ENCODE measurements around the gene APBA2. TPM values are rescaled to one million over a fixed set of nuclear protein-coding genes. Genes with fewer than 3 reads are reported as not detected.

APBA2 gene
- total RNA-seq, 1 experiment from 2014 or later = not detected

- DNase-seq = no peak
- H3K27me3 Mint-ChIP-seq (ENCODE audit: insufficient read depth, unreplicated experiment) = peaks cover 26% of the 10 kb centered on the region
- ChIA-PET POLR2A (no interaction called here), CTCF (no interaction called here)
- H3K4me1 Mint-ChIP-seq (ENCODE audit: low read depth, unreplicated experiment) = no peaks in the 10 kb centered on the region
- no peaks in the 10 kb centered on the region for H3K9me3 ChIP-seq
- H3K27ac Mint-ChIP-seq (ENCODE audit: unreplicated experiment) = no peak overlapping the region
- intact Hi-C loops (cut with micrococcal nuclease; ENCODE audit: unreplicated experiment) = no loop called here
- H3K4me3 Mint-ChIP-seq (ENCODE audit: unreplicated experiment) = no peak overlapping the region
- no peaks in the 10 kb centered on the region for H3K36me3 ChIP-seq (ENCODE audit: control insufficient read depth, insufficient read depth, low read length)
- BruUV-seq (replicated peaks) = no TSS peak
- no peaks in the 10 kb centered on the region for H3K27me3 ChIP-seq (replicated peaks; ENCODE audit: control insufficient read depth, insufficient read depth, low read length)
- H3K9me3 Mint-ChIP-seq (ENCODE audit: unreplicated experiment) = no peaks in the 10 kb centered on the region
- no peak overlapping the region for H3K4me3 ChIP-seq (ENCODE audit: low read depth, low read length)
- no peak for TF ChIP-seq CTCF (IDR thresholded peaks at IDR 0.05; ENCODE audit: insufficient read depth in 1 of 2, low read depth in 1 of 2, low read length in 1 of 2, severe bottlenecking in 1 of 2, unreplicated experiment in 1 of 2)
- H3K4me1 ChIP-seq = no peaks in the 10 kb centered on the region
- no peaks in the 10 kb centered on the region for H3K36me3 Mint-ChIP-seq (ENCODE audit: insufficient read depth, unreplicated experiment)
Observed at GRCh38 chr15:28922707-28923012, 36.9 kb downstream of the APBA2 start.

GRCh38 chr15:28923726-28924280 is 38.0 kb downstream of the APBA2 start:
- no TSS peak for BruUV-seq (replicated peaks)
- Mint-ChIP-seq H3K27ac (ENCODE audit: unreplicated experiment) (no peak overlapping the region), H3K9me3 (ENCODE audit: unreplicated experiment) (no peaks in the 10 kb centered on the region), H3K4me3 (ENCODE audit: unreplicated experiment) (no peak overlapping the region), H3K27me3 (ENCODE audit: insufficient read depth, unreplicated experiment) (peaks cover 29% of the 10 kb centered on the region), H3K4me1 (ENCODE audit: low read depth, unreplicated experiment) (no peaks in the 10 kb centered on the region), H3K36me3 (ENCODE audit: insufficient read depth, unreplicated experiment) (no peaks in the 10 kb centered on the region)
- ChIA-PET CTCF (no interaction called here), POLR2A (no interaction called here)
- no peak for DNase-seq
- H3K36me3 ChIP-seq (ENCODE audit: control insufficient read depth, insufficient read depth, low read length) = no peaks in the 10 kb centered on the region
- H3K4me3 ChIP-seq (ENCODE audit: low read depth, low read length) = no peak overlapping the region
- no peak for TF ChIP-seq CTCF (IDR thresholded peaks at IDR 0.05; ENCODE audit: insufficient read depth in 1 of 2, low read depth in 1 of 2, low read length in 1 of 2, severe bottlenecking in 1 of 2, unreplicated experiment in 1 of 2)
- H3K9me3 ChIP-seq = no peaks in the 10 kb centered on the region
- intact Hi-C loops (cut with micrococcal nuclease; ENCODE audit: unreplicated experiment) = no loop called here
- H3K4me1 ChIP-seq = no peaks in the 10 kb centered on the region
- no peaks in the 10 kb centered on the region for H3K27me3 ChIP-seq (replicated peaks; ENCODE audit: control insufficient read depth, insufficient read depth, low read length)

GRCh38 chr15:28927043-28927442 is 41.3 kb downstream of the APBA2 start:
- Mint-ChIP-seq H3K9me3 (ENCODE audit: unreplicated experiment) (no peaks in the 10 kb centered on the region), H3K27me3 (ENCODE audit: insufficient read depth, unreplicated experiment) (peaks cover 25% of the 10 kb centered on the region), H3K36me3 (ENCODE audit: insufficient read depth, unreplicated experiment) (no peaks in the 10 kb centered on the region), H3K27ac (ENCODE audit: unreplicated experiment) (no peak overlapping the region), H3K4me3 (ENCODE audit: unreplicated experiment) (no peak overlapping the region), H3K4me1 (ENCODE audit: low read depth, unreplicated experiment) (no peaks in the 10 kb centered on the region)
- intact Hi-C loops (cut with micrococcal nuclease; ENCODE audit: unreplicated experiment) = no loop called here
- no peak for DNase-seq
- ChIA-PET CTCF (no interaction called here), POLR2A (no interaction called here)
- Histone ChIP-seq H3K4me1 (no peaks in the 10 kb centered on the region), H3K36me3 (ENCODE audit: control insufficient read depth, insufficient read depth, low read length) (no peaks in the 10 kb centered on the region), H3K27me3 (replicated peaks; ENCODE audit: control insufficient read depth, insufficient read depth, low read length) (no peaks in the 10 kb centered on the region), H3K4me3 (ENCODE audit: low read depth, low read length) (no peak overlapping the region), H3K9me3 (no peaks in the 10 kb centered on the region)
- TF ChIP-seq CTCF (IDR thresholded peaks at IDR 0.05; ENCODE audit: insufficient read depth in 1 of 2, low read depth in 1 of 2, low read length in 1 of 2, severe bottlenecking in 1 of 2, unreplicated experiment in 1 of 2) = no peak
- no TSS peak for BruUV-seq (replicated peaks)
